ENCODE measurements around the gene KIAA0930. TPM values are rescaled to one million over a fixed set of nuclear protein-coding genes. Genes with fewer than 3 reads are reported as not detected.

KIAA0930 gene
- total RNA-seq, 6 experiments from 2014 or later = 53.9 to 70.1 (median 57.8) TPM

DNA sequence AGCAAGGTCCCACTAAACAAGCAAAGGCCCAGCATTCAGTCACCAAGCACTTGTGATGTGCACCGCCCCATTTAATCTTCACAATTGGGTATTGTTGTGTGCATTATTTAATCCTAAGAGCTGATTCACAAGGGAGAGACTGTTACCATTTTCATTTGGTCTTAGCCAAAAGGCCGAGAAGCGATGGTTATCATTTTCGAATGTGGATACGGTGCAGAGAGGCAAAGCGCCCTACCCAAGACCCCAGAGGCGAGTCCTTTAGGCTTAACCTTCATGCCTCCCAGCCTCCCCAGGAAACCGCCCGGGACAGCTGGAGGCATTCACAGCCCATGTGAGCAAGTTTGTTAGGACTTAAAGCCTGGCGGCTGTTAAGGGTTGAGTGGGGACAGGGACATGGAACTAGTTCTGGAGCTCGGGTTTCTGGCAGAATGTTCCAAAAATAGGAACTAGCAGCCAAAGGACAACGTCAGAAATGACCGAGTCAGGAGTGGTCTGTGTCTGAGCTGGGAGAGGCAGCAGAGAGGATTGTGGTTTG, 31.0 kb upstream of the KIAA0930 start:
- H3K9me3 Mint-ChIP-seq = no peaks in the 10 kb centered on the region
- no peaks in the 10 kb centered on the region for H3K36me3 Mint-ChIP-seq (ENCODE audit: low read depth)
- peaks cover 17% of the 10 kb centered on the region for H3K4me1 Mint-ChIP-seq (ENCODE audit: low read depth)
- TF ChIP-seq, protein P1, sequence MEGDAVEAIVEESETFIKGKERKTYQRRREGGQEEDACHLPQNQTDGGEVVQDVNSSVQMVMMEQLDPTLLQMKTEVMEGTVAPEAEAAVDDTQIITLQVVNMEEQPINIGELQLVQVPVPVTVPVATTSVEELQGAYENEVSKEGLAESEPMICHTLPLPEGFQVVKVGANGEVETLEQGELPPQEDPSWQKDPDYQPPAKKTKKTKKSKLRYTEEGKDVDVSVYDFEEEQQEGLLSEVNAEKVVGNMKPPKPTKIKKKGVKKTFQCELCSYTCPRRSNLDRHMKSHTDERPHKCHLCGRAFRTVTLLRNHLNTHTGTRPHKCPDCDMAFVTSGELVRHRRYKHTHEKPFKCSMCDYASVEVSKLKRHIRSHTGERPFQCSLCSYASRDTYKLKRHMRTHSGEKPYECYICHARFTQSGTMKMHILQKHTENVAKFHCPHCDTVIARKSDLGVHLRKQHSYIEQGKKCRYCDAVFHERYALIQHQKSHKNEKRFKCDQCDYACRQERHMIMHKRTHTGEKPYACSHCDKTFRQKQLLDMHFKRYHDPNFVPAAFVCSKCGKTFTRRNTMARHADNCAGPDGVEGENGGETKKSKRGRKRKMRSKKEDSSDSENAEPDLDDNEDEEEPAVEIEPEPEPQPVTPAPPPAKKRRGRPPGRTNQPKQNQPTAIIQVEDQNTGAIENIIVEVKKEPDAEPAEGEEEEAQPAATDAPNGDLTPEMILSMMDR (IDR thresholded peaks at IDR 0.05) = no peak
- no peak overlapping the region for H3K27ac Mint-ChIP-seq
- peaks cover 9% of the 10 kb centered on the region for H3K27me3 Mint-ChIP-seq (ENCODE audit: insufficient read depth)
- no peak overlapping the region for H3K4me3 Mint-ChIP-seq
- no peak for DNase-seq

GRCh38 chr22:45270095-45271020, 29.7 kb upstream of the KIAA0930 start:
- Mint-ChIP-seq H3K9me3 (no peaks in the 10 kb centered on the region), H3K36me3 (ENCODE audit: low read depth) (no peaks in the 10 kb centered on the region), H3K4me1 (ENCODE audit: low read depth) (peaks cover 17% of the 10 kb centered on the region), H3K4me3 (no peak overlapping the region; the same call in 1 of the 2 replicates), H3K27ac (no peak overlapping the region), H3K27me3 (ENCODE audit: insufficient read depth) (peaks cover 9% of the 10 kb centered on the region)
- TF ChIP-seq, protein P1 (IDR thresholded peaks at IDR 0.05) = no peak
- no peak for DNase-seq

GRCh38 chr22:45268958-45269844, 28.5 kb upstream of the KIAA0930 start:
- Mint-ChIP-seq H3K27ac (no peak overlapping the region), H3K4me3 (peak overlapping the region; percentile 90), H3K36me3 (ENCODE audit: low read depth) (no peaks in the 10 kb centered on the region), H3K27me3 (ENCODE audit: insufficient read depth) (peaks cover 9% of the 10 kb centered on the region), H3K4me1 (ENCODE audit: low read depth) (peaks cover 17% of the 10 kb centered on the region), H3K9me3 (no peaks in the 10 kb centered on the region)
- TF ChIP-seq, protein P1 (IDR thresholded peaks at IDR 0.05) = peak; percentile 92
- DNase-seq = peak; percentile 42

DNA sequence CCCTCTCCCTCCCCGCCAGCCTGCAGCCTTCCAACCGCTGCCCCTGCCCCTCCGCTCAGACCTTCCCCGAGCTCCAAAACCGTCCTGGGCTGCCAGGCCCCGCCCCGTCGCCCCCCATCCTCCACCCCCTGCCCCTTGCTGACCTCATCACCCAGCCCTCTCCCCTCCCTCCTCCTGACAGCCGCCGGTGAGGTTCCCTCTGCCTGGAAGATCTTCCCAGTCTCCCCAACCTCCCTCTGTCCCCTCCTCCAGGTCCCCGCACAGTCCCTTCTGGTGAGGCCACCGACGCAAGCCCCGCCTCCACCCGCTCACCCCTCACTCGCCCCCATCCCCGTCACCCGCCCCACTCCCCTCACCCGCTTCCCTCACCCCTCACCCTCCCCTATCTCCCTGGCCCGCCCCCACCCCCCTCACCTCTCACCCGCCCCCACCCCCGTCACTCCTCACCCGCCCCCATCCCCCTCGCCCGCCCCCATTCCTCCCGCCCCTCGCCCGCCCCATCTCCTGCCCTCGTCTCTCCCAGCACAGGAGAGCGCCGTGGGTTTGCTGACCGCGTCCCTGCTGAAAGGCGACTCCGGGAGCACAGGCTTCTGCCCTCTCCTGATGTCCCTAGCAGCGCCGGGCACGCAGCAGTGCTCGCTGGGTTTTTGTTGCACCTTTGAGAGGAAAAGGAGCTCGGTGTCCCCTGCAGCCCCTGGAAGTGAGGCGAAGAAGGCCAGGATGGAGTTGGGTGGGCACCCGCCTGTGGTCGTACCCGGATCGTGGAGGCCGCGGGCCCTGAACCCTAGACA, 27.7 kb upstream of the KIAA0930 start:
- peaks cover 6% of the 10 kb centered on the region for H3K27me3 Mint-ChIP-seq (ENCODE audit: insufficient read depth)
- no peak for DNase-seq
- no peaks in the 10 kb centered on the region for H3K9me3 Mint-ChIP-seq
- H3K27ac Mint-ChIP-seq = no peak overlapping the region
- H3K4me3 Mint-ChIP-seq = peak overlapping the region; percentile 90
- TF ChIP-seq, protein P1 (IDR thresholded peaks at IDR 0.05) = no peak
- no peaks in the 10 kb centered on the region for H3K36me3 Mint-ChIP-seq (ENCODE audit: low read depth)
- H3K4me1 Mint-ChIP-seq (ENCODE audit: low read depth) = peaks cover 25% of the 10 kb centered on the region

DNA sequence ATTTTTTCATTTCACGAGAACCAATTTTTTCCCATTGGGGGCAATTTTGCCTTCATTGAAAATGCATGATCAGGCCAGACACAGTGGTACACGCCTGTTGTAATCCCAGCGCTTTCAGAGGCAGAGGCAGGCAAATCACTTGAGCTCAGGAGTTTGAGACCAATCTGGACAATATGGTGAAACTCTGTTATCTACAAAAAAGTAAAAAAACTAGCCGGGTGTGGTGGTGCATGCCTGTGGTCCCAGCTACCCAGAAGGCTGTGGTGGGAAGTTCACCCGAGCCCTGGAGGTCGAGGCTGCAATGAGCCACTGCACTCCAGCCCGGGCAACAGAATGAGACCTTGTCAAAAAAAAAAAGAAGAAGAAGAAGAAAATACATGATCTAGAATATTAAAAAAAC, 24.8 kb upstream of the KIAA0930 start:
- H3K27me3 Mint-ChIP-seq (ENCODE audit: insufficient read depth) = peaks cover 7% of the 10 kb centered on the region
- no peaks in the 10 kb centered on the region for H3K9me3 Mint-ChIP-seq
- no peak overlapping the region for H3K27ac Mint-ChIP-seq
- no peaks in the 10 kb centered on the region for H3K36me3 Mint-ChIP-seq (ENCODE audit: low read depth)
- no peak for DNase-seq
- TF ChIP-seq, protein P1 (IDR thresholded peaks at IDR 0.05) = no peak
- peaks cover 18% of the 10 kb centered on the region for H3K4me1 Mint-ChIP-seq (ENCODE audit: low read depth)
- H3K4me3 Mint-ChIP-seq = no peak overlapping the region

All from HFFc6 (cell line).